Astrocyte (in vitro differentiated cells and primary cell): Measurements from ENCODE around the gene KRTAP10-2. TPM values are rescaled to one million over a fixed set of nuclear protein-coding genes. Genes with fewer than 3 reads are reported as not detected.

Source experiments
- DNase-seq: peaks from one replicate; pipeline ENCODE4 v3.0.0-alpha.2; 2010; ENCODE audit warnings: low read depth
- FAIRE-seq: peaks from 2 replicates; lab custom pipeline; 2011; peaks lifted over from hg19 to GRCh38; lab: Jason Lieb, UNC
- H2AFZ ChIP-seq: 2 replicates; pipeline ENCODE4 v1.6.0; 2012; ENCODE audit warnings: low read depth, low read length, inconsistent platforms
- H3K27ac ChIP-seq: 2 replicates; pipeline ENCODE4 v1.5.1; 2011; ENCODE audit warnings: low read depth, low read length, inconsistent platforms
- H3K27me3 ChIP-seq: 2 replicates; pipeline ENCODE4 v1.6.0; 2011; ENCODE audit warnings: low read length, inconsistent platforms; ENCODE audit not compliant: insufficient read depth
- H3K36me3 ChIP-seq: 2 replicates; pipeline ENCODE4 v1.5.1; 2011; ENCODE audit warnings: low read length, inconsistent platforms; ENCODE audit not compliant: insufficient read depth
- H3K4me1 ChIP-seq: 2 replicates; pipeline ENCODE4 v1.5.1; 2011; ENCODE audit warnings: low read length, inconsistent platforms; ENCODE audit not compliant: insufficient read depth
- H3K4me2 ChIP-seq: 2 replicates; pipeline ENCODE4 v1.6.0; 2012; ENCODE audit warnings: low read length, inconsistent platforms
- H3K4me3 ChIP-seq: 2 replicates; pipeline ENCODE4 v1.5.1; 2011; ENCODE audit warnings: low read depth, mild to moderate bottlenecking, low read length, inconsistent platforms; ENCODE audit not compliant: insufficient read depth
- H3K79me2 ChIP-seq: 2 replicates; pipeline ENCODE4 v1.6.0; 2012; ENCODE audit warnings: mild to moderate bottlenecking, low read length, inconsistent platforms; ENCODE audit not compliant: insufficient read depth
- H3K9ac ChIP-seq: 2 replicates; pipeline ENCODE4 v1.6.0; 2012; ENCODE audit warnings: mild to moderate bottlenecking, low read length, inconsistent platforms
- H3K9me3 ChIP-seq: 2 replicates; pipeline ENCODE4 v1.5.1; 2012; ENCODE audit warnings: low read depth, mild to moderate bottlenecking, low read length, inconsistent platforms; ENCODE audit not compliant: insufficient read depth
- H4K20me1 ChIP-seq: 2 replicates; pipeline ENCODE4 v1.6.0; 2012; ENCODE audit warnings: low read length, inconsistent platforms; ENCODE audit not compliant: insufficient read depth
- H3K27ac Mint-ChIP-seq: one replicate; pipeline ENCODE4 v1.8.0; 2021; ENCODE audit warnings: mild to moderate bottlenecking, mixed read lengths; ENCODE audit not compliant: unreplicated experiment
- H3K27me3 Mint-ChIP-seq: one replicate; pipeline ENCODE4 v1.8.0; 2021; ENCODE audit warnings: low read depth, mixed read lengths; ENCODE audit not compliant: unreplicated experiment
- H3K36me3 Mint-ChIP-seq: one replicate; pipeline ENCODE4 v1.8.0; 2021; ENCODE audit warnings: low read depth, mixed read lengths; ENCODE audit not compliant: unreplicated experiment
- H3K4me1 Mint-ChIP-seq: one replicate; pipeline ENCODE4 v1.8.0; 2021; ENCODE audit warnings: low read depth, mixed read lengths; ENCODE audit not compliant: unreplicated experiment
- H3K4me3 Mint-ChIP-seq: one replicate; pipeline ENCODE4 v1.8.0; 2021; ENCODE audit warnings: mild to moderate bottlenecking, moderate library complexity, mixed read lengths; ENCODE audit not compliant: unreplicated experiment
- H3K9me3 Mint-ChIP-seq: one replicate; pipeline ENCODE4 v1.8.0; 2021; ENCODE audit warnings: mild to moderate bottlenecking, mixed read lengths; ENCODE audit not compliant: unreplicated experiment
- CTCF ChIP-seq: IDR thresholded peaks from 2 replicates; pipeline ENCODE4 v1.5.1; 2011; ENCODE audit warnings: low read depth, mild to moderate bottlenecking, inconsistent platforms, low read length, moderate library complexity; ENCODE audit not compliant: insufficient read depth
- EZH2 ChIP-seq: IDR thresholded peaks from 2 replicates; pipeline ENCODE4 v1.6.1; 2012; ENCODE audit warnings: mild to moderate bottlenecking, low read length, inconsistent platforms; ENCODE audit not compliant: insufficient read depth
- total RNA-seq: library from RNA; stranded (reverse); gene quantifications from 2 replicates; pipeline ENCODE4 v1.2.1, GENCODE V29; 2021

The KRTAP10-2 gene
- total RNA-seq, 1 donor from 2014 or later: not detected

- peaks cover 47% of the 10 kb centered on the region for H3K27me3 Mint-ChIP-seq
- H2AFZ ChIP-seq: no peak overlapping the region
- peaks cover 3% of the 10 kb centered on the region for H3K36me3 Mint-ChIP-seq
- H3K4me3 ChIP-seq: no peak overlapping the region
- H3K4me1 Mint-ChIP-seq: peaks cover 2% of the 10 kb centered on the region
- no peak overlapping the region for H3K4me2 ChIP-seq
- no peaks in the 10 kb centered on the region for H4K20me1 ChIP-seq
- H3K4me1 ChIP-seq: no peaks in the 10 kb centered on the region
- H3K27me3 ChIP-seq: peaks cover 2% of the 10 kb centered on the region
- no peaks in the 10 kb centered on the region for H3K9me3 ChIP-seq
- no peak overlapping the region for H3K27ac ChIP-seq
- no peak for FAIRE-seq
- H3K9ac ChIP-seq: no peak overlapping the region
- no peak for DNase-seq
- H3K27ac Mint-ChIP-seq: no peak overlapping the region
- no peak for TF ChIP-seq CTCF
- TF ChIP-seq EZH2: no peak
- H3K4me3 Mint-ChIP-seq: no peak overlapping the region
- H3K9me3 Mint-ChIP-seq: no peaks in the 10 kb centered on the region
- no peaks in the 10 kb centered on the region for H3K36me3 ChIP-seq
- no peaks in the 10 kb centered on the region for H3K79me2 ChIP-seq
These were observed 39.4 kb downstream of the KRTAP10-2 start for GRCh38 chr21:44511938-44512275.

- TF ChIP-seq CTCF: no peak
- TF ChIP-seq EZH2: no peak
- no peak for FAIRE-seq
- Histone ChIP-seq H3K27me3 (peaks cover 2% of the 10 kb centered on the region), H3K4me3 (no peak overlapping the region), H3K4me1 (no peaks in the 10 kb centered on the region), H3K36me3 (no peaks in the 10 kb centered on the region), H4K20me1 (no peaks in the 10 kb centered on the region), H3K27ac (no peak overlapping the region), H3K9ac (no peak overlapping the region), H3K9me3 (no peaks in the 10 kb centered on the region), H3K79me2 (no peaks in the 10 kb centered on the region), H2AFZ (no peak overlapping the region), H3K4me2 (no peak overlapping the region)
- H3K27me3 Mint-ChIP-seq: peaks cover 47% of the 10 kb centered on the region
- peaks cover 3% of the 10 kb centered on the region for H3K36me3 Mint-ChIP-seq
- H3K4me3 Mint-ChIP-seq: no peak overlapping the region
- peaks cover 2% of the 10 kb centered on the region for H3K4me1 Mint-ChIP-seq
- no peak for DNase-seq
- H3K27ac Mint-ChIP-seq: no peak overlapping the region
- no peaks in the 10 kb centered on the region for H3K9me3 Mint-ChIP-seq
These were observed 39.9 kb downstream of the KRTAP10-2 start for GRCh38 chr21:44511219-44511937.

- no peak overlapping the region for H3K4me3 Mint-ChIP-seq
- no peak overlapping the region for H3K9ac ChIP-seq
- H3K9me3 Mint-ChIP-seq: no peaks in the 10 kb centered on the region
- TF ChIP-seq CTCF (peak; percentile 40), EZH2 (no peak)
- FAIRE-seq (no peak), DNase-seq (no peak)
- H3K27me3 ChIP-seq: peaks cover 2% of the 10 kb centered on the region
- H3K4me1 Mint-ChIP-seq: peaks cover 2% of the 10 kb centered on the region
- H3K36me3 ChIP-seq: no peaks in the 10 kb centered on the region
- H3K27me3 Mint-ChIP-seq: peaks cover 44% of the 10 kb centered on the region
- H3K27ac ChIP-seq: no peak overlapping the region
- peaks cover 3% of the 10 kb centered on the region for H3K36me3 Mint-ChIP-seq
- no peak overlapping the region for H3K27ac Mint-ChIP-seq
- no peaks in the 10 kb centered on the region for H4K20me1 ChIP-seq
- no peaks in the 10 kb centered on the region for H3K9me3 ChIP-seq
- peak overlapping the region; percentile 22 for H3K4me2 ChIP-seq
- no peaks in the 10 kb centered on the region for H3K79me2 ChIP-seq
- no peaks in the 10 kb centered on the region for H3K4me1 ChIP-seq
- H2AFZ ChIP-seq: no peak overlapping the region
- no peak overlapping the region for H3K4me3 ChIP-seq
These were observed 40.6 kb downstream of the KRTAP10-2 start for GRCh38 chr21:44510508-44511218.
